Measurements from ENCODE around the gene PA2G4.

DNA sequence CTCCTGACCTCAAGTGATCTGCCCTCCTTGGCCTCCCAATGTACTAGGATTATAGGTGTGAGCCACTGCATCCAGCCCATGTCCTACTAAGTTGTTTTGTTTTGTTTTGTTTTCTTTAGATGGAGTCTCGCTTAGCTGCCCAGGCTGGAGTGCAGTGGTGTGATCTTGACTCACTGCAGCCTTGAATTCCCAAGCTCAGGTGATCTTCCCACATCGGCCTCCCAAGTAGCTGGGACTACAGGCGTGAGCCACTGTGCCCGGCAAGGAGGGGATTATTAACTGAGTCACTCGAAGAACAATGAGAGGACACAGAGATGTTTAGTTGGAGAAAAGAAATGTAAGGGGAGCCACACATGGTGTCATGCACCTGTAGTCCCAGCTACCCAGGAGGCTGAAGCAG, 42.4 kb upstream of the PA2G4 start:
- TF ChIP-seq CTCF (conservative IDR thresholded peaks at IDR 0.05; ENCODE audit: low read depth, low read length), result no peak
- no peak for TF ChIP-seq EZH2 (IDR thresholded peaks at IDR 0.05; ENCODE audit: low read length, unreplicated experiment)

Data from PC-3 (cell line).